MM.1S (cell line): ENCODE measurements around the gene PAH.

Experiments
- CTCF ChIP-seq: fragments of 300-600 bp; sonication (generic); IDR thresholded peaks from 2 replicates; pipeline ENCODE4 v1.5.1; 2016; ENCODE audit warnings: antibody characterized with exemption, low read length, mixed read lengths
- EZH2 ChIP-seq: fragments of 300-600 bp; sonication (generic); optimal IDR thresholded peaks from 2 replicates; pipeline ENCODE3; 2017; ENCODE audit warnings: low read depth, mild to moderate bottlenecking, antibody characterized with exemption, low read length, mixed read lengths

GRCh38 chr12:102862486-102862885 lies 54.6 kb downstream of the PAH start:
- TF ChIP-seq CTCF (no peak), EZH2 (no peak)
